RWPE2 (cell line): ENCODE measurements around the gene VILL.

ENCODE experiments used
- ATAC-seq: fragments of 200-7000 bp; cut with Tn5 transposase; 3 replicates; pipeline ENCODE4 v1.9.1; 2021; ENCODE audit warnings: low read depth
- DNase-seq: peaks from one replicate; pipeline ENCODE4 v3.0.0-alpha.2; 2020; ENCODE audit warnings: low spot score
- H3K27ac ChIP-seq: fragments of 450-650 bp; 2 replicates; pipeline ENCODE4 v1.5.1; 2017; ENCODE audit warnings: mild to moderate bottlenecking; ENCODE audit not compliant: poor library complexity, severe bottlenecking
- H3K27me3 ChIP-seq: fragments of 250-450 bp; sonication (Bioruptor Pico); 2 replicates; pipeline ENCODE4 v1.5.1; 2021; ENCODE audit warnings: mild to moderate bottlenecking, moderate library complexity; ENCODE audit not compliant: insufficient read depth, poor library complexity, severe bottlenecking
- H3K36me3 ChIP-seq: fragments of 250-450 bp; sonication (Bioruptor Pico); 2 replicates; pipeline ENCODE4 v1.5.1; 2020; ENCODE audit warnings: low read depth, mild to moderate bottlenecking, moderate library complexity
- H3K4me1 ChIP-seq: fragments of 250-450 bp; sonication (Bioruptor Pico); 2 replicates; pipeline ENCODE4 v1.5.1; 2021; ENCODE audit warnings: mild to moderate bottlenecking, moderate library complexity; ENCODE audit not compliant: insufficient read depth, poor library complexity, severe bottlenecking
- H3K4me3 ChIP-seq: fragments of 250-450 bp; sonication (Bioruptor Pico); 2 replicates; pipeline ENCODE4 v1.5.1; 2021; ENCODE audit warnings: mild to moderate bottlenecking, moderate library complexity; ENCODE audit not compliant: severe bottlenecking
- H3K9me3 ChIP-seq: fragments of 250-450 bp; sonication (Bioruptor Pico); 2 replicates; pipeline ENCODE4 v1.5.1; 2021; ENCODE audit warnings: mild to moderate bottlenecking, moderate library complexity; ENCODE audit not compliant: severe bottlenecking
- CTCF ChIP-seq: fragments of 450-650 bp; IDR thresholded peaks from one replicate; pipeline ENCODE4 v1.5.1; 2017; ENCODE audit warnings: mild to moderate bottlenecking, moderate library complexity; ENCODE audit not compliant: poor library complexity, severe bottlenecking

The VILL gene

GRCh38 chr3:38043486-38043885 lies 52.9 kb downstream of the VILL start:
- no peak for ATAC-seq
- Histone ChIP-seq H3K27ac (no peak overlapping the region), H3K4me3 (no peak overlapping the region), H3K9me3 (no peaks in the 10 kb centered on the region), H3K36me3 (no peaks in the 10 kb centered on the region), H3K4me1 (peaks cover 14% of the 10 kb centered on the region), H3K27me3 (no peaks in the 10 kb centered on the region)
- DNase-seq, result no peak
- TF ChIP-seq CTCF, result no peak

GRCh38 chr3:38046027-38046426 lies 55.4 kb downstream of the VILL start:
- Histone ChIP-seq H3K4me1 (peaks cover 5% of the 10 kb centered on the region), H3K27me3 (no peaks in the 10 kb centered on the region), H3K9me3 (no peaks in the 10 kb centered on the region), H3K4me3 (no peak overlapping the region), H3K36me3 (no peaks in the 10 kb centered on the region), H3K27ac (no peak overlapping the region)
- TF ChIP-seq CTCF, result no peak
- DNase-seq (no peak), ATAC-seq (no peak)

- H3K36me3 ChIP-seq, result no peaks in the 10 kb centered on the region
- no peaks in the 10 kb centered on the region for H3K9me3 ChIP-seq
- H3K27me3 ChIP-seq, result no peaks in the 10 kb centered on the region
- no peak overlapping the region for H3K4me3 ChIP-seq
- no peak overlapping the region for H3K27ac ChIP-seq
- ATAC-seq (no peak), DNase-seq (no peak)
- no peak for TF ChIP-seq CTCF
- H3K4me1 ChIP-seq, result no peaks in the 10 kb centered on the region
These were observed 56.2 kb downstream of the VILL start for GRCh38 chr3:38046821-38047220.

GRCh38 chr3:38047896-38048295 lies 57.3 kb downstream of the VILL start:
- Histone ChIP-seq H3K4me3 (no peak overlapping the region), H3K27ac (no peak overlapping the region), H3K4me1 (no peaks in the 10 kb centered on the region), H3K9me3 (no peaks in the 10 kb centered on the region), H3K27me3 (no peaks in the 10 kb centered on the region), H3K36me3 (no peaks in the 10 kb centered on the region)
- no peak for TF ChIP-seq CTCF
- no peak for ATAC-seq
- DNase-seq, result no peak

GRCh38 chr3:38049358-38050126 lies 59.0 kb downstream of the VILL start:
- DNase-seq, result no peak
- H3K4me3 ChIP-seq, result no peak overlapping the region
- H3K27ac ChIP-seq, result no peak overlapping the region
- no peak for TF ChIP-seq CTCF
- ATAC-seq, result no peak
- H3K27me3 ChIP-seq, result no peaks in the 10 kb centered on the region
- no peaks in the 10 kb centered on the region for H3K36me3 ChIP-seq
- no peaks in the 10 kb centered on the region for H3K4me1 ChIP-seq
- H3K9me3 ChIP-seq, result no peaks in the 10 kb centered on the region
